Measurements from ENCODE around the gene FANCC. TPM values are rescaled to one million over a fixed set of nuclear protein-coding genes. Genes with fewer than 3 reads are reported as not detected.

The FANCC gene
- total and polyA plus RNA-seq, 3 donors from 2014 or later, result 30.7 to 38.5 (median 35.1) TPM

DNA sequence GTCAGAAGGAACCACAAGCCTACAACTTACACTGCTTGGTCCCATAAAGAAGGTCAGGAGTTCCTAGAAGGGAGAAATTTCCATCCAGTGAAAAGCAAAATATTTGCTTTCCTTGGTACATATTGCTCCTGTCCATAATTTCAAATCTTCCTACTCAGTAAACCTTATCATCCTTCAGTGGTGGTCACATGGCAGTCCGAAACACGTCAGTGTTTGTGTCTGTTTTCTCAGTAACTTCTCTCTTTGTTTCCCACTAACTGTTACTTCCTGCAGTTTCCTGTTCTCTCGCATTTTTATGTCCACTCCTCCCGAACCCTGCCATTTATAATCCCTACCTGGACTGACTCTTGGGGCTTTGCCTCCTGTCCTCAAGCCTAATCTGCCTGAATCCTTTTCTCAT lies 129.1 kb downstream of the FANCC start:
- Histone ChIP-seq H3K27me3 (no peaks in the 10 kb centered on the region), H3K27ac (peak overlapping the region in 1 of 2 donors; percentile 85), H3K4me3 (no peak overlapping the region), H3K36me3 (ENCODE audit: low read depth, missing control alignments) (no peaks in the 10 kb centered on the region), H3K4me1 (peaks cover 21% of the 10 kb centered on the region), H3K9me3 (no peaks in the 10 kb centered on the region)
- TF ChIP-seq, protein P1, sequence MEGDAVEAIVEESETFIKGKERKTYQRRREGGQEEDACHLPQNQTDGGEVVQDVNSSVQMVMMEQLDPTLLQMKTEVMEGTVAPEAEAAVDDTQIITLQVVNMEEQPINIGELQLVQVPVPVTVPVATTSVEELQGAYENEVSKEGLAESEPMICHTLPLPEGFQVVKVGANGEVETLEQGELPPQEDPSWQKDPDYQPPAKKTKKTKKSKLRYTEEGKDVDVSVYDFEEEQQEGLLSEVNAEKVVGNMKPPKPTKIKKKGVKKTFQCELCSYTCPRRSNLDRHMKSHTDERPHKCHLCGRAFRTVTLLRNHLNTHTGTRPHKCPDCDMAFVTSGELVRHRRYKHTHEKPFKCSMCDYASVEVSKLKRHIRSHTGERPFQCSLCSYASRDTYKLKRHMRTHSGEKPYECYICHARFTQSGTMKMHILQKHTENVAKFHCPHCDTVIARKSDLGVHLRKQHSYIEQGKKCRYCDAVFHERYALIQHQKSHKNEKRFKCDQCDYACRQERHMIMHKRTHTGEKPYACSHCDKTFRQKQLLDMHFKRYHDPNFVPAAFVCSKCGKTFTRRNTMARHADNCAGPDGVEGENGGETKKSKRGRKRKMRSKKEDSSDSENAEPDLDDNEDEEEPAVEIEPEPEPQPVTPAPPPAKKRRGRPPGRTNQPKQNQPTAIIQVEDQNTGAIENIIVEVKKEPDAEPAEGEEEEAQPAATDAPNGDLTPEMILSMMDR (IDR thresholded peaks at IDR 0.05), result no peak
- TF ChIP-seq POLR2A (IDR thresholded peaks at IDR 0.05), result no peak
- DNase-seq, result peak; percentile 44
- intact Hi-C loops (cut with DNase I; ENCODE audit: low total_unique reads), result no loop called here
- WGBS, 2 donors, result 44 to 46% methylated on average over 4 of the region's 4 CpGs

DNA sequence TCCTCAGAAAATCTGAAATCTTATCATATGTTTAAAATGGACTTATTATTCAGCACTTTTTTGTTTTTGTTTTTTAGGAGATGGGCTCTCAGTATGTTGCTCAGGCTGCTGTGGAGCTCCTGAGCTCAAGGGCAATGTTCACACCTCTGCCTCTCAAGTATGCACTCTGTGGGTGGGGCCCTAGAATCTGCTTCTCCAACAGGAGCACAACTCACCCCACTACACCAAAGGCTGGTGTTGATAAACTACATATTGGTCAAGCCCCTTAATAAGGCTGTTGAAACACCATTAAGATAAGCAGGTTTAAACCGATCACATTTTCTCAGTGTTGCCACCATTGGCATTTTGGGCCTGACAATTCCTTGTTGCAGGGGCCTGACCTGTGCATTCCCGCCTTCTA lies 131.6 kb downstream of the FANCC start:
- no peak for DNase-seq
- H3K4me3 ChIP-seq, result no peak overlapping the region
- H3K27ac ChIP-seq, result no peak overlapping the region
- no peaks in the 10 kb centered on the region for H3K27me3 ChIP-seq
- TF ChIP-seq, protein P1 (IDR thresholded peaks at IDR 0.05), result no peak
- TF ChIP-seq POLR2A (IDR thresholded peaks at IDR 0.05), result no peak
- 82 to 89% methylated on average over 2 of the region's 2 CpGs for whole genome bisulfite sequencing, 2 donors
- intact Hi-C loops (cut with DNase I; ENCODE audit: low total_unique reads), result no loop called here
- H3K4me1 ChIP-seq, result peaks cover 25% of the 10 kb centered on the region
- no peaks in the 10 kb centered on the region for H3K36me3 ChIP-seq (ENCODE audit: low read depth, missing control alignments)
- H3K9me3 ChIP-seq, result no peaks in the 10 kb centered on the region

DNA sequence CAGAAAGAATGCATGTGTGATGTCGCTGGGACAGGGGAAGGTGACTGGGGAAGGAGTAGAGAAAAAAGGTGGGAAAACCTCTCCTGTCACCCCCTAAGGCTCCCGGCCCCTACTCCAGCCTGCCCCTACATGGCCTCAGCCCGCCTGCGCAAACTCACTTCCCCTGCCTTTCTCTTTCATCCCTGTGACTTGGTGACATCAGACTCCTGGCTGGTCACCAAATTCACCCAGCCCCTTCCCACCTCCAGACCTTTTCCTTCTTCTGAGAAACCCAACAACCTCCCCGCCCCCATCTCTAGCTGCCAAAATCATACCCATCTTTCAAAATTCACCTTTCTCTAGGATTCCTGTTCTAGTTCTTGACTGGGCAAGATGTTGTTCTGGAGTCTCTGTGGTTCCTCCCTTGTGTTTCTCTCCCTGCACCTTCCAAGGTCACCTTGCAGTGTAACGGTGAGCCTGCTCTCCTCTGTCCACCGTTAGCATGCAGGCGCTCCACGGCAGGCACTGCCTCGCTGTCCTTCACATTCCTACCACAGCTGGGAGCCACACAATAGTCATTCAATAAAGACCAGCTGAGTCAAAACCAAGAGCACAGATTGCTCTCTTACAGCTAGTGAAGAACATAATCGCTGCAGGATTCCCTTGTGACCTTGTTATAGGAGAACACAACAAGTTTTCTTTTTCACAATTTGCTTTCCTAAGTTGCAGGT lies 134.5 kb downstream of the FANCC start:
- no peaks in the 10 kb centered on the region for H3K36me3 ChIP-seq (ENCODE audit: low read depth, missing control alignments)
- no peak overlapping the region for H3K4me3 ChIP-seq
- H3K9me3 ChIP-seq, result no peaks in the 10 kb centered on the region
- H3K27ac ChIP-seq, result peak overlapping the region in 1 of 2 donors; percentile 38
- intact Hi-C loops (cut with DNase I; ENCODE audit: low total_unique reads), result no loop called here
- peaks cover 4% of the 10 kb centered on the region for H3K4me1 ChIP-seq
- H3K27me3 ChIP-seq, result no peaks in the 10 kb centered on the region
- TF ChIP-seq, protein P1 (IDR thresholded peaks at IDR 0.05), result peak; percentile 34 to 65 (median 43)
- TF ChIP-seq POLR2A (IDR thresholded peaks at IDR 0.05), result no peak
- peak; percentile 77 for DNase-seq
- WGBS, 2 donors, result 57 to 69% methylated on average over 11 of the region's 11 CpGs

DNA sequence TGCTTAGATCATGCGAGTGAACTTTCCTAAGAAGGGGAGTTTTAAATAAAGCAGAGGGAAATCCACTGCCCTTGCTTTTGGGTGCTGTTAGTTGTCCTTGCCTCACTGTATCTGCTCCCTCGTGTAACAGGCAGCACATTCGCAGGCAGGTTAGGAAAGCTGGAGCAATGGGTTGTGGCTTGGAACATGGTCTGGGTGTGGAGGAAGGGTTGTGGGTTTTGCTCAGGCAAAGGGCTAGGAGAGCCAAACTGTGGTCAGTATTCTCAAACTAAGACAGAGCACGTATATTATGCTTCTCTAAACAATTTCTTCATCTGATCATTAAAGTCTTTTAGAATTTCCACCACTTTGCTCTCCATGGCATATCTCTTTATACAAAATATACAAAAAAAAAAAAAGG lies 135.7 kb downstream of the FANCC start:
- peaks cover 4% of the 10 kb centered on the region for H3K4me1 ChIP-seq
- no peak overlapping the region for H3K27ac ChIP-seq
- intact Hi-C loops (cut with DNase I; ENCODE audit: low total_unique reads), result no loop called here
- no peaks in the 10 kb centered on the region for H3K27me3 ChIP-seq
- no peaks in the 10 kb centered on the region for H3K9me3 ChIP-seq
- no peak for DNase-seq
- H3K36me3 ChIP-seq (ENCODE audit: low read depth, missing control alignments), result no peaks in the 10 kb centered on the region
- no peak for TF ChIP-seq POLR2A (IDR thresholded peaks at IDR 0.05)
- TF ChIP-seq, protein P1 (IDR thresholded peaks at IDR 0.05), result no peak
- 93 to 94% methylated on average over 4 of the region's 4 CpGs for WGBS, 2 donors
- no peak overlapping the region for H3K4me3 ChIP-seq
